HG03175 (cell line): ENCODE data around the gene MYO1B.
"Not testable (repeated sequence)": the region's sequence is repeated elsewhere in the genome, so short reads cannot be mapped to it uniquely, and the experiment has no call there.

Experiments
- ATAC-seq: cut with Tn5 transposase; IDR thresholded peaks from one replicate; pipeline ENCODE4 v1.9.1; 2021; ENCODE audit warnings: mild to moderate bottlenecking, moderate library complexity; ENCODE audit not compliant: unreplicated experiment

Gene MYO1B

GRCh38 chr2:191441496-191442214, 196.5 kb downstream of the MYO1B start:
- no peak for ATAC-seq

- ATAC-seq: no peak
Observed at GRCh38 chr2:191443446-191443845, 198.2 kb downstream of the MYO1B start.

- ATAC-seq: no peak
Observed at GRCh38 chr2:191446910-191447309, 201.7 kb downstream of the MYO1B start.

GRCh38 chr2:191451116-191451515, 205.9 kb downstream of the MYO1B start:
- ATAC-seq: no peak

GRCh38 chr2:191452065-191452464, 206.9 kb downstream of the MYO1B start:
- no peak for ATAC-seq

GRCh38 chr2:191453761-191454160, 208.6 kb downstream of the MYO1B start:
- no peak for ATAC-seq

- ATAC-seq: not testable (repeated sequence)
Observed at GRCh38 chr2:191456506-191456905, 211.3 kb downstream of the MYO1B start.

- no peak for ATAC-seq
Observed at GRCh38 chr2:191459158-191459557, 214.0 kb downstream of the MYO1B start.

- ATAC-seq: no peak
Observed at GRCh38 chr2:191462370-191462769, 217.2 kb downstream of the MYO1B start.

- ATAC-seq: no peak
Observed at GRCh38 chr2:191463790-191464189, 218.6 kb downstream of the MYO1B start.

- no peak for ATAC-seq
Observed at GRCh38 chr2:191465766-191466420, 220.7 kb downstream of the MYO1B start.

GRCh38 chr2:191467113-191467512, 221.9 kb downstream of the MYO1B start:
- ATAC-seq: no peak

- no peak for ATAC-seq
Observed at GRCh38 chr2:191470306-191470705, 225.1 kb downstream of the MYO1B start.

GRCh38 chr2:191474464-191474863, 229.3 kb downstream of the MYO1B start:
- no peak for ATAC-seq
